Skeletal muscle satellite cell (primary cell): Measurements from ENCODE around the gene CHRNB4.

Source experiments
- H3K27me3 ChIP-seq: 2 replicates; pipeline ENCODE4 v1.7.0; 2013; ENCODE audit warnings: low read length; ENCODE audit not compliant: control insufficient read depth, insufficient read depth
- H3K36me3 ChIP-seq: 2 replicates; pipeline ENCODE4 v1.7.0; 2013; ENCODE audit warnings: mild to moderate bottlenecking, control low read depth, low read length; ENCODE audit not compliant: insufficient read depth
- H3K4me1 ChIP-seq: 2 replicates; pipeline ENCODE4 v1.7.0; 2013; ENCODE audit warnings: low read length; ENCODE audit not compliant: control insufficient read depth, insufficient read depth
- H3K4me2 ChIP-seq: 2 replicates; pipeline ENCODE4 v1.7.0; 2013; ENCODE audit warnings: mild to moderate bottlenecking, low read length
- H3K4me3 ChIP-seq: 2 replicates; pipeline ENCODE4 v1.7.0; 2013; ENCODE audit warnings: low read length
- H3K9ac ChIP-seq: 2 replicates; pipeline ENCODE4 v1.7.0; 2013; ENCODE audit warnings: mild to moderate bottlenecking, low read depth, low read length, moderate library complexity
- H3K9me3 ChIP-seq: replicated peaks from 2 replicates; pipeline ENCODE4 v1.7.0; 2013; ENCODE audit warnings: mild to moderate bottlenecking, control low read depth, low read length

Gene CHRNB4

DNA sequence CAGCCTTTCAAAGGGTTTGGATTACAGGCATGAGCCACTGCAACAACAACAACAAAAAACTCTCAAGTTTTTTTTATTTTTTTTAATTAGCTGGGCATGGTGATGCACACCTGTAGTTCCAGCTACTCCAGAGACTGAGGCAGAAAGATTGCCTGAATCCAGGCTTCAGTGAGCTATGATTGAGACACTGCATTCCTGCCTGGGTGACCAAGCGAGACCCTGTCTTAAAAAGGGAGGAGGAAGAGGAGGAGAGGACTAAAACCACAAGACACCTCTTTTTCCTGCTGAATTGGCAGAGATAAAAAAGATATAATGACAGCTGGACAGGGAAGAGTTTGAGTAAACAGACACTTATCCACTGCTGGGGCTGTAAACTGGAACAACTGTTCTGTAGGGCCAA lies 22.7 kb upstream of the CHRNB4 start:
- Histone ChIP-seq H3K9ac (no peak overlapping the region), H3K36me3 (no peaks in the 10 kb centered on the region), H3K4me2 (no peak overlapping the region), H3K4me3 (no peak overlapping the region), H3K27me3 (peaks cover 44% of the 10 kb centered on the region), H3K4me1 (no peaks in the 10 kb centered on the region), H3K9me3 (no peaks in the 10 kb centered on the region)

DNA sequence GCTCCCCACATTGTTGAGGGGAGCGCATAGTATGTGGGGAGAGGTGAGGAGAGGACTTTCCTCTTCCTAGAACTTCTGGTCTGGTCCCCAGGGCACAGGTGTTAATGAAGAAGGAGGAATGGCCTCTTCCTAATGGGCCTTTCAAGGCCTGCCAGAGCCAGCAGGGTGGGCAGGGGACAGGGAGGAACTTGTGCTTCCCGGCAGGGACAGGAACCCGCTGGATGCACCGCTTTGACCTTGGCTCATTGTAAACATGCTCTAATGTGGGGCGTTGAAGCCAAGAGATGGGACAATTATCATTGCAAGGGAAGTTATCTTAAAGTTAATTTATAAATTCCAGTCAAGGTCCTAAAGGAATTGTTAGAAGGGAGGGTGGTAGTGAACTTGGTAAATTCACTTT lies 21.0 kb upstream of the CHRNB4 start:
- Histone ChIP-seq H3K36me3 (no peaks in the 10 kb centered on the region), H3K9me3 (no peaks in the 10 kb centered on the region), H3K4me1 (no peaks in the 10 kb centered on the region), H3K4me2 (no peak overlapping the region), H3K4me3 (no peak overlapping the region), H3K27me3 (peaks cover 32% of the 10 kb centered on the region), H3K9ac (no peak overlapping the region)

DNA sequence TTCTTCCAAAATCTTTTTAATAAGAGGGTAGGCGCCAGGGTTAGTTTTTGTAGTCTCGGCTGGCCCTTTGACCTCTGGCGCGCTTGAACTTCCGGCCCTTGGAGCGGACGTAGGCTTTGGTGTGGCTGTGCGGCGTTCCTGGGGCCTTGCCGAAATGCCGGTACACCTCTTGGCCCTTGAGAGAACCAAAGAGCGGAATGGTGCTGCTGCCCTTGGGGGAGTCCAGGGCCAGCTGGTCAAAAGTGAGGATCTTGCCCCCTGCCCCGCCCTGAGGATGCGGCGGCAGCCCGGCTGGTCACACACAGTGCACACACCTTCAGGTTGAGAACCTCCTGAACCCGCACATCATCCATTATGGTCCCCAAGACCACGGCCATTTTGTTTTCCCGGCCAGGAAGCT lies 20.0 kb upstream of the CHRNB4 start:
- no peak overlapping the region for H3K9ac ChIP-seq
- no peaks in the 10 kb centered on the region for H3K4me1 ChIP-seq
- peaks cover 31% of the 10 kb centered on the region for H3K27me3 ChIP-seq
- no peak overlapping the region for H3K4me2 ChIP-seq
- no peaks in the 10 kb centered on the region for H3K36me3 ChIP-seq
- H3K4me3 ChIP-seq: no peak overlapping the region
- H3K9me3 ChIP-seq: no peaks in the 10 kb centered on the region

DNA sequence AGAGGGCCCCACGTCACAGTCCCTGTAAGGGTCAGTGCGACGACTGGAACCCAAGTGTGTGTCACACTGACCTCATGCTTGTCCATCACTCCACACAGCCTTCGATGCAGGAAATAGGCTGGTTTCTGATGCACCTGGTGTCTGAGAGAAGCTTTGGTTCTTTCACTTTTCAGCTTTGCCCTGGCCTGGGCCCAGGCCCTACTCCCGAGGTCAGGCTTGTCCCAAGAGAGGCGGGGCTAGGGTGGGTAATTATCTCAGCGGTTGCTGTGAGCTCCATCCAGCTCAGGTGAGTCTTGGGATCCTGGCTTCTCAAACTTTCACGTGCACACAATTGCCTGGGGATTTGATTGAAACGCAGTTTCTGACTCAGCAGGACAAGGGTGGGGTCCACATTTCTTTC lies 19.6 kb upstream of the CHRNB4 start:
- Histone ChIP-seq H3K4me2 (no peak overlapping the region), H3K4me3 (no peak overlapping the region), H3K9ac (no peak overlapping the region), H3K36me3 (no peaks in the 10 kb centered on the region), H3K4me1 (no peaks in the 10 kb centered on the region), H3K9me3 (no peaks in the 10 kb centered on the region), H3K27me3 (peaks cover 28% of the 10 kb centered on the region)

DNA sequence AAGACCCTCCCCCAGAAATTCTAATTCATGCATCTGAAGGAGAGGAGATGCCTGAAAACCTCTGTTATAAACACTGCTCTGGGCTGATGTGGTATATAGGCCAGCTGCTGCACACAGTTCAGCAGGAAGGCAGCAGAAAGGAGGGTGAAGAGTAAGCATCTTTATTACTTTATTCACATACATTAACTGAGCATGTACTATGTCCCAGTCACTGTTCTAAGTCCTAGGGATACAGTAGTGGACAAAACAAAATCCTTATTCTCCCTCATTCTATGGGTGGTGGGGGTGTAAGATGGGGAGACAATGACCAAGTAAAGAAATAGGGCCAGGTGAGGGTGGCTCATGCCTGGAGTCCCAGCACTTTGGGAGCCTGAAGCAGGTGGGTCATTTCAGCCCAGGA lies 17.8 kb upstream of the CHRNB4 start:
- H3K4me2 ChIP-seq: no peak overlapping the region
- no peaks in the 10 kb centered on the region for H3K4me1 ChIP-seq
- no peaks in the 10 kb centered on the region for H3K9me3 ChIP-seq
- H3K9ac ChIP-seq: no peak overlapping the region
- no peaks in the 10 kb centered on the region for H3K36me3 ChIP-seq
- H3K4me3 ChIP-seq: no peak overlapping the region
- peaks cover 34% of the 10 kb centered on the region for H3K27me3 ChIP-seq

DNA sequence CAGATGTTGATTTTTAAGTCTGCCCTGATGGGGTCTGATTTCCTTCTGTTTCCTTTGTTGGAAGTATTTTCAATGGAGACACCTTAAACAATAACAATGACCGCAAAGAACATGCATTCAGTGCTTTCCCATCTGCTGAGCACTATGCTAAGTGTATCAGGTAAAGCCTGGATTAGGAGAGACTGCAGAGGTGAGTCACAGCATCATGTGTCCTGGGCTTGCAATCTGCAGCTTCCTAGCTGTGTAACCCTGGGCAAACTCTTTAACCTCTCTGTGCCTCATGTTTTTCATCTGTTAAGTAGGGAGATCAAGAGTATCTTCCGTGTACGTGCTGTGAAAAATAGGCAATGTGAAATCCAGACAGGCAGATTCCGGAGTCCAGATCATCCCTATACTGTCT lies 13.3 kb upstream of the CHRNB4 start:
- Histone ChIP-seq H3K4me3 (no peak overlapping the region), H3K9ac (no peak overlapping the region)

DNA sequence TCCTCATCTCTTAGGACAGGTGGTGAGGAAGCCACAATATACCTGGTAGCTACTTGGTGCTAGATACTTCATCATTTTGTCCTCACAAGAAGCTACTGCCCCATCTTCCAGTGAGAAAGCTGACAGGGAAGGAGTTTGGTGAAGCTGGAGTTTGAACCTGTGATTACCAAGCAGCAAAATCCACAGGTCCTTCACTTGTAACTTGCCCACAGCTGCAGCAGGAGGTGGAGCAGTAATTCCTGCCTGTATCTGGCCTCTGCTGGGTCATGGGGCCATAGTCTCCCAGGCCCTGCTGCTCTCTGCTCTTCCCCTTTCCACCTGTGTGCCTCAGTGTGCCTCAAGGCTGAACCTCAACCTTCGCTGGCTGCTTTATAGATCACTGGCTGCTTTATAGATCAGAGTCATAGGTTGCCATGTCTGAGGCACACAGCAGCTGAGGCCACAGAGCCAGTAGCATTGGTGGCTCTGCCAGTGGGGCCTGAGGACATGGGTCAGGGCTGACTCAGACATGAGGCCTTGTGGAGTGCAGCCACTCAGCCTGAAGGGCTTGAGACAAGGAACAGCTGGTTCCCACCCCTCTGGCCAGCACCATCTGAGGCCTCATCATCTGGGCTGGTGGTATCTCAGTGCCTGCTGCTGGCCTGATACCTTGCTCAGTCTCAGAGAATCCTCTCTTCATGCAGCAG lies 11.1 kb upstream of the CHRNB4 start:
- peaks cover 38% of the 10 kb centered on the region for H3K27me3 ChIP-seq
- no peak overlapping the region for H3K4me2 ChIP-seq
- H3K4me1 ChIP-seq: no peaks in the 10 kb centered on the region
- H3K4me3 ChIP-seq: no peak overlapping the region
- H3K9me3 ChIP-seq: no peaks in the 10 kb centered on the region
- no peaks in the 10 kb centered on the region for H3K36me3 ChIP-seq
- no peak overlapping the region for H3K9ac ChIP-seq

More for the DNA sequence above, 13.3 kb upstream of the CHRNB4 start:
- H3K9me3 ChIP-seq: no peaks in the 10 kb centered on the region
- H3K27me3 ChIP-seq: peaks cover 42% of the 10 kb centered on the region
- no peak overlapping the region for H3K4me2 ChIP-seq
- H3K4me1 ChIP-seq: no peaks in the 10 kb centered on the region
- H3K36me3 ChIP-seq: no peaks in the 10 kb centered on the region

DNA sequence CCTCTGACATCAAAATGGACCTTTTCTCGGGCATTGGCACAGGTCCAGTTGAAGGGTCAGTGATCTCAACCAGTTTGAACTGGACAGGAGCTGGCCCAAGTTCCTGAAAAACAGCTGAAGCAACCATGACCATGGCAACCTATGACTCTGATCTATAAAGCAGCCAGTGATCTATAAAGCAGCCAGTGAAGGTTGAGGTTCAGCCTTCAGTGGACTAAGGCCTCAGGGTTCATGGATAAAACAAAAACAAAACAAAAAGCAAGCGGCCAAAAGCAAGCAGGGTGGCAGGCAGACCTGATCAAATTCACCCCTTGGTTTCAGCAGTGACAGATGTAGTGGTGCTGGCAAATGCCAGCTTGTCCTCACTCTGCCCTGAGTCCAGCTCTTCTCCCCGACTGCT lies 10.0 kb upstream of the CHRNB4 start:
- H3K4me3 ChIP-seq: no peak overlapping the region
- no peak overlapping the region for H3K4me2 ChIP-seq
- H3K36me3 ChIP-seq: no peaks in the 10 kb centered on the region
- H3K27me3 ChIP-seq: peaks cover 36% of the 10 kb centered on the region
- H3K9ac ChIP-seq: no peak overlapping the region
- H3K4me1 ChIP-seq: no peaks in the 10 kb centered on the region
- H3K9me3 ChIP-seq: no peaks in the 10 kb centered on the region

DNA sequence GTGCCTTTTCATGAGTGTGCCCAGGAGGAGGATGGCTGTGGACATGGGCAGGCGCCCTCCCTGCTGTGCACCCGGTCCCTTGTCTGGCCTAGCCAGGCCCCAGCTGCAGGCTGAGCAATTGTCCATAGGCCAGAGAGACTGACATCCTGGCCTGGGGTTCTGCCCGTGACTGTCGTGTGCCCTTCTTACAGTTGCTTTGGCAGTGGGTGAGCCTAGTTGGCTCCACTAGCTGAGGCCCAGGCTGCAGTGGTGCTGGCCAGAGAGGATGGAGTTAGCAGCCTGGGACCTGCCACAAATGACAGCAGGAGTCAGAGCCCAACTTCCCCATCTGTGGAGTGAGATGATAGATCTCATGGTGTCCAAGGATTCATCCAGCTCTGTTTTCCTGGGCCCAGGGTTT lies 9.0 kb upstream of the CHRNB4 start:
- Histone ChIP-seq H3K36me3 (no peaks in the 10 kb centered on the region), H3K27me3 (peaks cover 40% of the 10 kb centered on the region), H3K9me3 (no peaks in the 10 kb centered on the region), H3K9ac (no peak overlapping the region), H3K4me2 (no peak overlapping the region), H3K4me3 (no peak overlapping the region), H3K4me1 (no peaks in the 10 kb centered on the region)

DNA sequence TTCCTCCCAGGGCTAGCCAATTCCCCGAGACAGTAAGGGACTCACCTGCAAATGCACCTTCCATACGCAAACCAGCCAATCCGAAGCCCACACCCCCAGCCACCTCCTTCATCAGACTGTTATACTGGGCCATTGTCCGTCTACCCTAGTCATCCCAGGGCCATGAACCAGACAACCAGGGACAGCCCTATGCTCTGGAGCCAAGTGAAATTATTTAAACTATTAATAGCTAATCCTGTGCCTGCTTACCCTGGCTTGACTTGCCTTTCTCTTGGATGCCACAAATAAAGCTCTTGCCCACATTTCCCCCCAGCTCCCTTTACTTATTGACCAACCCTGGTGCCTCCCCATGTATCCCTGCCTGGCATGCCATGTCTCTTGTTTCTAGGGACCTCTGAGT lies 4.0 kb upstream of the CHRNB4 start:
- Histone ChIP-seq H3K27me3 (peaks cover 27% of the 10 kb centered on the region), H3K9ac (no peak overlapping the region), H3K4me1 (peaks cover 5% of the 10 kb centered on the region), H3K4me2 (no peak overlapping the region), H3K4me3 (no peak overlapping the region), H3K36me3 (no peaks in the 10 kb centered on the region), H3K9me3 (no peaks in the 10 kb centered on the region)

DNA sequence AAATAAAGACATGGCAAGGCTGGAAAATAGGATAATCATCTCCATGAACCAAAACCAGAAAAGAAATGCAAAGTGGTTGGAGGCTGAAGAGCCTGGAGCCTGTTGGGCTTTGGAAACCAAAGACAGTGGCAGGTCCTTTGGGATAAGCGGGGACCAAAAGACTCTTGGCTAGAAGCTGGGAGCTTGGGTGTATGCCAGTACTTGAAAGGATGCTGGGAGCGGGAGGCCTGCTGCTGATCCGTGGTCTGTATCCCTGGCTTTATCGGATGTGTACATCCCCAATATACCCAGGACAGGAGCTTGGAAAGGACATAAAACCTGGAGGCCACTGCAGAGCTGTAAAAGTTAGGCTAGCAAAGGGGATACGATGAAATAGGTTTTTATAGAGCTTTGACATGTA lies 1.3 kb upstream of the CHRNB4 start:
- no peaks in the 10 kb centered on the region for H3K9me3 ChIP-seq
- H3K36me3 ChIP-seq: no peaks in the 10 kb centered on the region
- peaks cover 37% of the 10 kb centered on the region for H3K27me3 ChIP-seq
- H3K4me3 ChIP-seq: no peak overlapping the region
- H3K4me1 ChIP-seq: peaks cover 5% of the 10 kb centered on the region
- H3K4me2 ChIP-seq: no peak overlapping the region
- no peak overlapping the region for H3K9ac ChIP-seq

DNA sequence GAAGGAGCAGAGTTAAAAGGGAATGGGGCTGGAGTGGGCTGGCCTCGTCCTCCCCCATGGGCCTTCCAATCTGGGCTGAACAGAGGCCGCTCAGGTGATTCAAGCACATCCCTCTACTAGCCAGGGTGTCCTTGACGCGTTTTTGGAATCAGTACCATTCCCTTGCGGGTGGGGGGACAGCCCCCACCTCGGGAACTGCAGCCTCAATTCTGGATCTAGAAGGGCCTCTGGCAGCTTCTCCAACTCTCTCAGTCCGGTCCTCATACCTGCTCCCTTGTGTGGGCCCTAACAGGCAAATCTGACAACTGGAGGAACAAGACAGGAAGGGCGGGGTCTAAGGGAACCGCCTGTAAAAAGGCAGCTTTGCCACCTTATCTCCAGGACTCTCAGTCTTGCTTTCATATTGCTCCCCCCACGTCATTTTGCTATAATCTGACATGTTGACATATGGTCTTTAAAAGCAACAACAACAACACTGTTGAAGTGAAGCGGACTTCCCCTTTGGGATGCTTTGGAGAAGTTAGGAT lies 802 bp upstream of the CHRNB4 start:
- Histone ChIP-seq H3K9me3 (no peaks in the 10 kb centered on the region), H3K36me3 (no peaks in the 10 kb centered on the region)

More for the DNA sequence above, 802 bp upstream of the CHRNB4 start:
- Histone ChIP-seq H3K27me3 (peaks cover 42% of the 10 kb centered on the region), H3K9ac (no peak overlapping the region), H3K4me3 (no peak overlapping the region), H3K4me1 (peaks cover 5% of the 10 kb centered on the region), H3K4me2 (no peak overlapping the region)
